Inflammatory macrophage (primary cell): ENCODE measurements around the gene SAPCD2.

Experiments used
- DNase-seq, 2 donors: peaks; one replicate each; pipeline ENCODE4 v3.0.0-alpha.2; 2020 to 2022

The SAPCD2 gene

GRCh38 chr9:137080260-137081122 lies 10.1 kb upstream of the SAPCD2 start:
- no peak for DNase-seq

GRCh38 chr9:137079401-137079787 lies 9.0 kb upstream of the SAPCD2 start:
- DNase-seq, result no peak

GRCh38 chr9:137078701-137079400 lies 8.5 kb upstream of the SAPCD2 start:
- DNase-seq, result no peak

- peak; percentile 5 to 35 for DNase-seq
These were observed 7.7 kb upstream of the SAPCD2 start for GRCh38 chr9:137077758-137078693.

- DNase-seq, result peak; percentile 78 to 93
These were observed 6.8 kb upstream of the SAPCD2 start, which contains the start of gene UAP1L1 for GRCh38 chr9:137077010-137077747. Gene UAP1L1, plus strand, starts transcription at chr9:137077517. Its CDS starts 16 bp downstream, at chr9:137077533.

- no peak for DNase-seq
These were observed 6.3 kb upstream of the SAPCD2 start for GRCh38 chr9:137076636-137077009.

GRCh38 chr9:137075275-137075775 lies 5.0 kb upstream of the SAPCD2 start:
- peak; percentile 64 to 67 for DNase-seq

DNA sequence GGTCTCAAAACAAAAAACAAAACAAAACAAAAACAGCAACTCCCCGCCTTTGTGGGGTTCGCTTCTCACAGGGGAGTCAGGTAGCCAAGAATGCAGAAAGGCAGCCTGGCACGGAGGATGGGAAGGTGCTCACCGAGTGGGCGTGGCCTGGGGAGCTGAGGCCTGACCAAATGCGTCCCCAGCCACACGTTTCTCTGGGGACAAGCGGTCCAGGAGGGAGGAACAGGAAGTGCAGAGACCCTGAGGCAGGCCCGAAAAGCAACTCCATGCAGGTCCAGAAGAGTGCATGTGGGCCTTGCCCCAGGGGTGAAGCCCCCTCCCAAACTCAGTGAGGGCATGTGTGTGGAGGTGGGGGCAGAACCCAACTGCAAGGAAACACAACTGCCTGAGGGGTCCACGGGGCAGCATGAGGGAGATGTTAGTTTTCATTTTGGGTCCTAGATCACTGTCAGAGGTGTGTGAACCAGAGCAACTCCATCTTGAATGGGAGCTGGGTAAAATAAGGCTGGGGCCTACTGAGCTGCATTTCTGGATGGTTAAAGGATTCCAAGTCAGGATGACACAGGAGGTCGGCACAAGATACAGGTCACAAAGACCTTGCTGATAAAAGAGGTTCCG lies 4.4 kb upstream of the SAPCD2 start:
- DNase-seq, result no peak

GRCh38 chr9:137073992-137074399 lies 3.6 kb upstream of the SAPCD2 start:
- no peak for DNase-seq

- no peak for DNase-seq
These were observed 925 bp upstream of the SAPCD2 start for GRCh38 chr9:137071282-137071681.

GRCh38 chr9:137070906-137071275 lies 534 bp upstream of the SAPCD2 start:
- DNase-seq, result peak; percentile 25 to 56

GRCh38 chr9:137069508-137070091 lies 757 bp downstream of the SAPCD2 start:
- DNase-seq, result no peak

DNA sequence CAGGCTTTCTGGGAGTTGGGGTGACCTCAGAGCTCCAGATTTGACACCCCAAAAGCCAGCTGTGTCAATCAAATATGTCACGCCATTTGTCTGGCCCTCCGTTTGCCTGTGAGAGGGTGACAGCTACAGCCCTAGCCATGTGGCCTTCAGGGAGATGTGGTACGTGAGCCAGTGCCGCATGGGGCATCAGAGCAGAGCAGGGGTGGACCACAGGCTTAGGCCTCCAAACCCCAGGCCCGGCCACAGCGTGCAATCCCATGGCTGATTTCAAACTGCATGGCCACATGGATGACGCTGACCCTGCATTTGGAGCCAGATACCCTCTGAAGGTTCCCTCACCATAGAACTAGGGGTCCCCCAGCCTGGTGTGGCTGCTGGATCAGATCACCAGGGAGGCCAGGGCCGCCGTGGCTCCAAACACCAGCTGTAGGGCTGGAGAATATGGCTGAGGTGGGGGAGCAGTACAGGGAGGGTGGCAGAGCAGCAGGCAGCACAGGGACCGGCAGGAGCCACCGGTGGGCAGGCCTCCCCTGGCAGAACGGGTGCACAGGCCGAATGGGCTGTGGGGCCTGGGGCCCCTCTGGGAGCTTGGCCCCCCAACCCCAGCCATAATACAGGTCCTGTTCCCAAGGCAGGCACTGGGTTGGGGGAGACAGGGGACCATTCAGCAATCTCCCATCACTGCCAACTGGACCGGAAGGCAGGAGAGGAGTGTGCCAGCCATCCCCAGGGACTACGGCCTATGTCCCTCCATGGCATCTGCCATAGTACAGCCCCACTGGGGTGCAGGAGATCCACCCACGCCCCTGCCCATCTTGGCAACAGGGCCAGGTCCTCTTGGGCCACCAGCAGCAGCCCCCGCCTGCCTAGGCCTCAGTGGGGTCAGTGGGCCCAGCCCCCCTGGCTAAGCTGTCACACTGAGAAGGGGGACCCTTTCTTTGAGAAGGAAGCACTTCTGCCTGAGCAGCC lies 1.5 kb downstream of the SAPCD2 start:
- no peak for DNase-seq

DNA sequence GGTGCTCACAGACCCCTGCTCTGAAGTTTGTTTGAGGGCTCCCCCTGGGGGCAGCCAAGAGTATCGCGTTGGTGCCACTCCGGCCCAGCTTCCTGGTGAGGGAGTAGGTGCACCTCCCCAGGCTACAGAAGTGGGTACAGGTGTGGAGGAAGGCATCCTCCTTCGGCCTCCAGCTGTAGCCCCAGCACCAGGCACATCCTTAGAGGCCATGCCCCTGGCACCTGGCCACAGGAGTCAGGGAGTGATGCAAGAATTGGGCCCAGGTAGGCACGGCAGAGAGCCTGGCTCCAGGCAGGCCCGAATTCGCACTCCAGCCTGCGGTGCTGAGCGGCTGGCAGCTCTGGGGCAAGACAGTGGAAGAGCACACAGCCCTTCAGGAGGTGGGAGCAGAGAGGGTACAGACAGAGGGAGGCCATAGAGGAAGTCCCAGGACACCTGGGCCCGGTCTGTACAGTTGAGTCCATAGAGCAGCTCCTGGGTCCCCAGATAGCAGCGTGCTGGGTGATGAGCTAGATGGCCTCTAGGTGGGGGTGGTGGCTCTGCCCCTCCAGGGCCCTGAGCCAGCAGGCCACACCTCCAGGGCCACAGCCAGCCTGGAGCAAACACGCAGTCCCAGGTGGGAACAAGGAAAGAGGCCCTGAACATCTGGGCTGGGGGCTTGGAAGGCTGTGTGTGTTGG lies 2.4 kb downstream of the SAPCD2 start:
- peak; percentile 81 to 82 for DNase-seq

GRCh38 chr9:137066096-137066861 lies 4.1 kb downstream of the SAPCD2 start:
- DNase-seq, result no peak

- DNase-seq, result no peak
These were observed 4.9 kb downstream of the SAPCD2 start for GRCh38 chr9:137065336-137065967.

DNA sequence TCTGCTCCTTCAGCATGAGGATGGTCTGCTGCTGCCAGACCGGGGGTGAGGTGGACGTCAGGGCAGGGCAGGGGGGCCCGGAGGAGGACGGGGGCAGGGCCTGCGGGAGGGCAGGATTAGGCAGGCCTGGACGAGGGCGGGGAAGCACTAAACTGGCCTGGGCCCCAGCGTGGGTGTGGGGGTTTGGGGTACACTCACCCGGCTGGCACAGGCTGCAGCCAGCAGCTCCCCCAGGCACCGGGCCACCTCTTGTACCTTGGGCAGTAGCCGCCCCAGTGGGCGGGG lies 5.5 kb downstream of the SAPCD2 start:
- DNase-seq, result no peak
